ENCODE data around the gene ALPK3.

The ALPK3 gene

DNA sequence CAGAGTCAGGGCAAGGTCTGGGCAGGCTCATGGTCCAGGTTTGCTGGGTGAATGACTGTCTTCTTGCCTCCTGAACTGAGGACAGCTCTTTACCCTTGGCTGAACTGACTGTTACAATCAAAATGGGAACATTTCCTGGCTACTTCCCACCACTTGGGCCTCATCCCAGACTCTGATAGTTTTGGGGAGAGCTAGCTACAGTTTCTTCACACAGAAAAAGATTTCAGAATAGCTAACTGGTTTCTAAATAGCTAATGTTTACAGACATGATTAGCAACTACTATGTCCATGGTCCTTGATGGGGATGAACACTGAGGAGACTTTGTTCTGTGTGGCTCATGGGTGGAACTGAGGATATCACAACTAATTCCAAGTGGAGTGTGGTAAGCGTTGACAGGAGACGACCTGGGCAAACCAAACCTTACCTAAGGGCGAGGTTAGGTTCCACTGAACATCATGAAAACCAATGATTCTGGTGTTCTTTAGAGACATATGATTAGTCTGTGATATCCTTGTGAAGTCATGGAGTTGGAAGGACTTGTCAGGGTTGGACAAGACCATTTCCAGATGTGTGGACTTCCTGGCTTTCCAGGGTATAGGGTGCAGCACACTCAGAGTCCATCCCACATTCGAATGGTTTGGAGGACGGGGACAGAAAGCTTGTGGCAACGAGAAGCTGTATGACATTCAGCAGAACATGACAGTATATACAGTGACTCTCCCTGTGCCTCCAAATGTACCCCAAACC, 7.3 kb downstream of the ALPK3 start:
- in situ Hi-C loops (cut with MboI; ENCODE audit: low pct_unique_long_range_greater_than_20kb, low sequenced_read_pairs, unreplicated experiment), result no loop called here
- DNase-seq (ENCODE audit: low spot score), result no peak
- TF ChIP-seq, protein P1, sequence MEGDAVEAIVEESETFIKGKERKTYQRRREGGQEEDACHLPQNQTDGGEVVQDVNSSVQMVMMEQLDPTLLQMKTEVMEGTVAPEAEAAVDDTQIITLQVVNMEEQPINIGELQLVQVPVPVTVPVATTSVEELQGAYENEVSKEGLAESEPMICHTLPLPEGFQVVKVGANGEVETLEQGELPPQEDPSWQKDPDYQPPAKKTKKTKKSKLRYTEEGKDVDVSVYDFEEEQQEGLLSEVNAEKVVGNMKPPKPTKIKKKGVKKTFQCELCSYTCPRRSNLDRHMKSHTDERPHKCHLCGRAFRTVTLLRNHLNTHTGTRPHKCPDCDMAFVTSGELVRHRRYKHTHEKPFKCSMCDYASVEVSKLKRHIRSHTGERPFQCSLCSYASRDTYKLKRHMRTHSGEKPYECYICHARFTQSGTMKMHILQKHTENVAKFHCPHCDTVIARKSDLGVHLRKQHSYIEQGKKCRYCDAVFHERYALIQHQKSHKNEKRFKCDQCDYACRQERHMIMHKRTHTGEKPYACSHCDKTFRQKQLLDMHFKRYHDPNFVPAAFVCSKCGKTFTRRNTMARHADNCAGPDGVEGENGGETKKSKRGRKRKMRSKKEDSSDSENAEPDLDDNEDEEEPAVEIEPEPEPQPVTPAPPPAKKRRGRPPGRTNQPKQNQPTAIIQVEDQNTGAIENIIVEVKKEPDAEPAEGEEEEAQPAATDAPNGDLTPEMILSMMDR (IDR thresholded peaks at IDR 0.05; ENCODE audit: extremely low read depth, insufficient read depth, missing control alignments), result no peak

DNA sequence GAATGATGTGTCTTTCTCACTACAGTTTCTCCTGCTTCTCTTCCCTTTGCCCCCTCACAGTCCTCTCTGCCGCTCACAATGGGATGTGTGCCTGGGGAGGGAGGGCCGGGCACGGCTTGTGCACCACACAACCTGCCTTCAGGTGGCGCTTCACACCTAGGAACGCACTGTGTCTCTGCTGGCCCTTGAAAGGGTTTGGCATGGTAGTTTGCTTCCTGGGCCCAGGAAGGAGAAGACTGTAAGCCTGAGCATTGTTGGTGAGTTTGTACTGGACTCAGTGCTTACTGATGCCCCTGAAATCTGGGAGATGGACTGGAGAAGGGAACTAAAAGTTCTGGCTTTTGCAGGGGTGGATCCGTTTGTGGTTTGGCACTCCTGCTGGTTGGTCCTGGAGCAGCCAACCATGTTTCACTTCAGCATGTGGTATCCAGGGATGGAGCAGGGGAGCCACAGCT, 9.2 kb downstream of the ALPK3 start:
- in situ Hi-C loops (cut with MboI; ENCODE audit: low pct_unique_long_range_greater_than_20kb, low sequenced_read_pairs, unreplicated experiment), result no loop called here
- DNase-seq (ENCODE audit: low spot score), result no peak
- TF ChIP-seq, protein P1 (IDR thresholded peaks at IDR 0.05; ENCODE audit: extremely low read depth, insufficient read depth, missing control alignments), result peak; percentile 58

DNA sequence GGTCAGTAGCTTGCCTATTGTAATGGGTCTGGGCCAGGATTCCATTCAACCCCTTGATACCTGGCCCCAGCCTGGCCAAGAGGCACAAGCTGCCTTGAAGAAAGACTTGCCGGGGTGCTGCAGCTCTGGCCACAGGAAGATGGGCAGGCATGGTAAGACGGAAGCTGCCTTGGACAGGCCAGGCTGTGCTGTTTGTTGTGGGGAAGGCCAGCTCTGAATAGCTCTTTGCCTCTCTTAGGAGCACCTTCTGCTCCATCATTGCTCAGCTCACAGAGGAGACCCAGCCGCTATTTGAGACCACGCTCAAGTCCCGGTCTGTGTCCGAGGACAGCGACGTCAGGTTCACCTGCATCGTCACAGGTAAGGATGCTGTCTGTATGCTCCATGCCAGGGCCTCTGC, 10.1 kb downstream of the ALPK3 start:
- in situ Hi-C loops (cut with MboI; ENCODE audit: low pct_unique_long_range_greater_than_20kb, low sequenced_read_pairs, unreplicated experiment), result no loop called here
- TF ChIP-seq, protein P1 (IDR thresholded peaks at IDR 0.05; ENCODE audit: extremely low read depth, insufficient read depth, missing control alignments), result no peak
- no peak for DNase-seq (ENCODE audit: low spot score)

GRCh38 chr15:84828086-84828908, 11.1 kb downstream of the ALPK3 start:
- TF ChIP-seq, protein P1 (IDR thresholded peaks at IDR 0.05; ENCODE audit: extremely low read depth, insufficient read depth, missing control alignments), result no peak
- in situ Hi-C loops (cut with MboI; ENCODE audit: low pct_unique_long_range_greater_than_20kb, low sequenced_read_pairs, unreplicated experiment), result no loop called here
- DNase-seq (ENCODE audit: low spot score), result no peak

DNA sequence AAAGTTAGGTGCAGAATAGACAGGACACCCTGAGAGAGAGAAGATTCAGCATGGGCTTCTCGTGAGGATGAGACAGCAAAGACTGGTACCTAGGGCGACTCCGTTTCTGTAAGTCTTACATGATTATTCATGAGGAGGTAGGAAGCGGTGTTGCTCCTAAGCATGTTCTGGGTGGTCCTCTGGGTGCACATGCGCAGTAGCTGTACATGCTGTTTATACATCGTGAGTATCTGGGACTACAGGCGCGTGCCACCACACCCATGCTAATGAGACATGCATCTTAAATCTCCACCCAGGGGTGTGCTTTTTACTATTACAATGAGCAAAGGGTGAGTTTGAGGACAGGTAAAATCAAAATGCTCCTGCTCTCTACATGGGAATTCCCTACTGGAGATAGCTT, 12.3 kb downstream of the ALPK3 start:
- TF ChIP-seq, protein P1 (IDR thresholded peaks at IDR 0.05; ENCODE audit: extremely low read depth, insufficient read depth, missing control alignments), result no peak
- DNase-seq (ENCODE audit: low spot score), result no peak
- in situ Hi-C loops (cut with MboI; ENCODE audit: low pct_unique_long_range_greater_than_20kb, low sequenced_read_pairs, unreplicated experiment), result no loop called here

- TF ChIP-seq, protein P1 (IDR thresholded peaks at IDR 0.05; ENCODE audit: extremely low read depth, insufficient read depth, missing control alignments), result no peak
- DNase-seq (ENCODE audit: low spot score), result no peak
- in situ Hi-C loops (cut with MboI; ENCODE audit: low pct_unique_long_range_greater_than_20kb, low sequenced_read_pairs, unreplicated experiment), result no loop called here
These were observed 12.9 kb downstream of the ALPK3 start for GRCh38 chr15:84830036-84830435.
